Uterus (tissue), 4 donors: ENCODE measurements around the gene RANBP9. TPM values are rescaled to one million over a fixed set of nuclear protein-coding genes. Genes with fewer than 3 reads are reported as not detected.

Experiments
- DNase-seq, 2 donors: peaks; one replicate each; pipeline ENCODE4 v3.0.0-alpha.2; 2019 to 2020
- H3K27ac ChIP-seq, 2 donors: fragments of 200-600 bp; sonication (generic); 1 replicate in 1 of 2; 2 replicates in 1 of 2; pipeline ENCODE4 v1.5.1; 2016 to 2018
- H3K27me3 ChIP-seq, 2 donors: fragments of 200-600 bp; sonication (generic); one replicate each; pipeline ENCODE4 v1.5.1; 2018 to 2019; ENCODE audit warnings: control low read depth in 1 of 2
- H3K36me3 ChIP-seq, 2 donors: fragments of 200-600 bp; sonication (generic); one replicate each; pipeline ENCODE4 v1.5.1; 2019; ENCODE audit warnings: control low read depth in 1 of 2
- H3K4me1 ChIP-seq, 2 donors: fragments of 200-600 bp; sonication (generic); one replicate each; pipeline ENCODE4 v1.5.1; 2018 to 2019; ENCODE audit warnings: control low read depth in 1 of 2
- H3K4me3 ChIP-seq, 2 donors: fragments of 200-600 bp; sonication (generic); 1 replicate in 1 of 2; 2 replicates in 1 of 2; pipeline ENCODE4 v1.5.1; 2018 to 2019; ENCODE audit warnings: mild to moderate bottlenecking in 1 of 2
- H3K9me3 ChIP-seq, 2 donors: fragments of 200-600 bp; sonication (generic); one replicate each; pipeline ENCODE4 v1.5.1; 2019; ENCODE audit warnings: control low read depth in 1 of 2
- POLR2A ChIP-seq, 2 donors: fragments of 450-650 bp; IDR thresholded peaks; one replicate each; pipeline ENCODE4 v1.6.1; 2016; ENCODE audit warnings: antibody characterized with exemption in 2 of 2, mild to moderate bottlenecking in 1 of 2, moderate library complexity in 1 of 2
- intact Hi-C: fragments of 100-400 bp; cut with DNase I; formaldehyde crosslinking; loops from one replicate; pipeline ENCODE4 v1.15.1; 2023; ENCODE audit warnings: low total_unique reads
- total RNA-seq, 4 donors: library from RNA; depleted of rRNA in 3 of 4; stranded (reverse); fragments of >200 nt in 3 of 4; gene quantifications; one replicate each; pipeline versions ENCODE4 v1.1.0 to v1.2.4, GENCODE V29; 2014 to 2023
- TF ChIP-seq, protein P1 (sequence below), 4 experiments: fragments of 200-600 bp in 2 of 4; fragments of 450-650 bp in 2 of 4; sonication (generic) in 2 of 4; IDR thresholded peaks; one replicate each; pipeline ENCODE4 v1.5.1; 2016 to 2019; ENCODE audit warnings: antibody characterized with exemption in 4 of 4, mild to moderate bottlenecking in 2 of 4, moderate library complexity in 1 of 4
- donor health status: DM: yes; HTN: yes; CAD: no.

Gene RANBP9
- total RNA-seq, 4 donors from 2014 or later, result 22.6 to 49.0 (median 40.9) TPM

- no peaks in the 10 kb centered on the region for H3K9me3 ChIP-seq
- intact Hi-C loops, result no loop called here
- H3K27me3 ChIP-seq, result no peaks in the 10 kb centered on the region
- no peaks in the 10 kb centered on the region for H3K4me1 ChIP-seq
- H3K27ac ChIP-seq, result no peak overlapping the region
- no peak for TF ChIP-seq POLR2A (IDR thresholded peaks at IDR 0.05)
- TF ChIP-seq, protein P1, sequence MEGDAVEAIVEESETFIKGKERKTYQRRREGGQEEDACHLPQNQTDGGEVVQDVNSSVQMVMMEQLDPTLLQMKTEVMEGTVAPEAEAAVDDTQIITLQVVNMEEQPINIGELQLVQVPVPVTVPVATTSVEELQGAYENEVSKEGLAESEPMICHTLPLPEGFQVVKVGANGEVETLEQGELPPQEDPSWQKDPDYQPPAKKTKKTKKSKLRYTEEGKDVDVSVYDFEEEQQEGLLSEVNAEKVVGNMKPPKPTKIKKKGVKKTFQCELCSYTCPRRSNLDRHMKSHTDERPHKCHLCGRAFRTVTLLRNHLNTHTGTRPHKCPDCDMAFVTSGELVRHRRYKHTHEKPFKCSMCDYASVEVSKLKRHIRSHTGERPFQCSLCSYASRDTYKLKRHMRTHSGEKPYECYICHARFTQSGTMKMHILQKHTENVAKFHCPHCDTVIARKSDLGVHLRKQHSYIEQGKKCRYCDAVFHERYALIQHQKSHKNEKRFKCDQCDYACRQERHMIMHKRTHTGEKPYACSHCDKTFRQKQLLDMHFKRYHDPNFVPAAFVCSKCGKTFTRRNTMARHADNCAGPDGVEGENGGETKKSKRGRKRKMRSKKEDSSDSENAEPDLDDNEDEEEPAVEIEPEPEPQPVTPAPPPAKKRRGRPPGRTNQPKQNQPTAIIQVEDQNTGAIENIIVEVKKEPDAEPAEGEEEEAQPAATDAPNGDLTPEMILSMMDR (IDR thresholded peaks at IDR 0.05), result no peak
- no peak overlapping the region for H3K4me3 ChIP-seq
- H3K36me3 ChIP-seq, result no peaks in the 10 kb centered on the region
- no peak for DNase-seq
Measured at GRCh38 chr6:13638626-13639025, 73.0 kb downstream of the RANBP9 start.

- no peak for DNase-seq
- no peak for TF ChIP-seq POLR2A (IDR thresholded peaks at IDR 0.05)
- TF ChIP-seq, protein P1 (IDR thresholded peaks at IDR 0.05), result no peak
- Histone ChIP-seq H3K4me1 (no peaks in the 10 kb centered on the region), H3K9me3 (no peaks in the 10 kb centered on the region), H3K36me3 (no peaks in the 10 kb centered on the region), H3K27me3 (no peaks in the 10 kb centered on the region), H3K27ac (no peak overlapping the region), H3K4me3 (no peak overlapping the region)
- intact Hi-C loops, result no loop called here
Measured at GRCh38 chr6:13638014-13638413, 73.6 kb downstream of the RANBP9 start.

GRCh38 chr6:13635948-13636658, 75.5 kb downstream of the RANBP9 start:
- H3K9me3 ChIP-seq, result no peaks in the 10 kb centered on the region
- H3K4me1 ChIP-seq, result no peaks in the 10 kb centered on the region
- H3K4me3 ChIP-seq, result no peak overlapping the region
- TF ChIP-seq POLR2A (IDR thresholded peaks at IDR 0.05), result no peak
- TF ChIP-seq, protein P1 (IDR thresholded peaks at IDR 0.05), result no peak
- no peak for DNase-seq
- no peaks in the 10 kb centered on the region for H3K36me3 ChIP-seq
- intact Hi-C loops, result no loop called here
- H3K27me3 ChIP-seq, result no peaks in the 10 kb centered on the region
- H3K27ac ChIP-seq, result no peak overlapping the region

- no peak for TF ChIP-seq POLR2A (IDR thresholded peaks at IDR 0.05)
- TF ChIP-seq, protein P1 (IDR thresholded peaks at IDR 0.05), result no peak
- no peak overlapping the region for H3K4me3 ChIP-seq
- H3K9me3 ChIP-seq, result no peaks in the 10 kb centered on the region
- intact Hi-C loops, result no loop called here
- no peak for DNase-seq
- H3K4me1 ChIP-seq, result no peaks in the 10 kb centered on the region
- no peak overlapping the region for H3K27ac ChIP-seq
- no peaks in the 10 kb centered on the region for H3K36me3 ChIP-seq
- H3K27me3 ChIP-seq, result no peaks in the 10 kb centered on the region
Measured at GRCh38 chr6:13633343-13633742, 78.3 kb downstream of the RANBP9 start.

GRCh38 chr6:13630499-13630898, 81.1 kb downstream of the RANBP9 start:
- no peak for DNase-seq
- no peak overlapping the region for H3K4me3 ChIP-seq
- H3K36me3 ChIP-seq, result no peaks in the 10 kb centered on the region
- no peaks in the 10 kb centered on the region for H3K4me1 ChIP-seq
- intact Hi-C loops, result no loop called here
- no peaks in the 10 kb centered on the region for H3K9me3 ChIP-seq
- no peak for TF ChIP-seq POLR2A (IDR thresholded peaks at IDR 0.05)
- TF ChIP-seq, protein P1 (IDR thresholded peaks at IDR 0.05), result no peak
- H3K27me3 ChIP-seq, result no peaks in the 10 kb centered on the region
- H3K27ac ChIP-seq, result no peak overlapping the region
